Myocyte (in vitro differentiated cells): ENCODE measurements around the gene POLR1B. TPM values are rescaled to one million over a fixed set of nuclear protein-coding genes. Genes with fewer than 3 reads are reported as not detected.

ENCODE experiments used
- total RNA-seq: library from RNA; depleted of rRNA; stranded (reverse); fragments of >200 nt; gene quantifications from 2 replicates; pipeline ENCODE4 v1.2.3, GENCODE V29; 2014

Gene POLR1B
- total RNA-seq, 1 donor from 2014 or later: 14.0 TPM

Other genes with a start within 250 kb of the POLR1B start
- 6.7 and 8.1 TPM in 2 replicates for gene RGPD8, start 108.8 kb upstream of the POLR1B start, total RNA-seq
- gene TTL, start 60.3 kb upstream of the POLR1B start, total RNA-seq: 49.0 and 79.6 TPM in 2 replicates
- 20.9 and 21.6 TPM in 2 replicates for gene CHCHD5, start 42.1 kb downstream of the POLR1B start, total RNA-seq
- 22.9 and 36.8 TPM in 2 replicates for gene SLC20A1, start 103.5 kb downstream of the POLR1B start, total RNA-seq
- not detected in 2 replicates for gene NT5DC4, start 178.6 kb downstream of the POLR1B start, total RNA-seq
- 0.05 and 2.0 TPM in 2 replicates for gene CKAP2L, start 222.1 kb downstream of the POLR1B start, total RNA-seq
- gene IL1A, start 242.0 kb downstream of the POLR1B start, total RNA-seq: not detected in 2 replicates